Measurements from ENCODE around the gene TGFB1. TPM values are rescaled to one million over a fixed set of nuclear protein-coding genes. Genes with fewer than 3 reads are reported as not detected.

Gene TGFB1
- 4.0 TPM for total RNA-seq
- 10 to 100 TPM; 16.0 to 25.4 (median 21.0) TPM for polyA plus RNA-seq (ENCODE audit: insufficient read depth in 1 of 8, insufficient read length in 8 of 8, low replicate concordance in 1 of 8)
- long read RNA-seq, donor 1, partial matches to known transcripts: 29 of 32 reads
- long read RNA-seq, donor 1, other reads (novel, unspliced or antisense): 0 of 32 reads
- long read RNA-seq, donor 2: 0 reads
- long read RNA-seq, donor 3, transcript TGFB1-201 (7 exons, 2,769 nt): major isoform, 8 of 25 reads
- long read RNA-seq, donor 3, partial matches to known transcripts: 17 of 25 reads
- long read RNA-seq, donor 3, other reads (novel, unspliced or antisense): 0 of 25 reads
- long read RNA-seq, donor 4, transcript TGFB1-201 (7 exons, 2,769 nt): major isoform, 5 of 14 reads
- long read RNA-seq, donor 4, partial matches to known transcripts: 9 of 14 reads
- long read RNA-seq, donor 4, other reads (novel, unspliced or antisense): 0 of 14 reads
- long read RNA-seq, donor 5, transcript TGFB1-201 (7 exons, 2,769 nt): major isoform, 9 of 325 reads
- long read RNA-seq, donor 5, partial matches to known transcripts: 276 of 325 reads
- long read RNA-seq, donor 5, other reads (novel, unspliced or antisense): 40 of 325 reads
- long read RNA-seq, donor 6, transcript TGFB1-201 (7 exons, 2,769 nt): major isoform, 6 of 27 reads
- long read RNA-seq, donor 6, partial matches to known transcripts: 9 of 27 reads
- long read RNA-seq, donor 6, other reads (novel, unspliced or antisense): 12 of 27 reads
- long read RNA-seq, donor 7, transcript TGFB1-201 (7 exons, 2,769 nt): major isoform, 5 of 301 reads
- long read RNA-seq, donor 7, partial matches to known transcripts: 281 of 301 reads
- long read RNA-seq, donor 7, other reads (novel, unspliced or antisense): 15 of 301 reads
- long read RNA-seq, donor 8, partial matches to known transcripts: 319 of 320 reads
- long read RNA-seq, donor 8, other reads (novel, unspliced or antisense): 0 of 320 reads
- long read RNA-seq, donor 9, partial matches to known transcripts: 59 of 66 reads
- long read RNA-seq, donor 9, other reads (novel, unspliced or antisense): 5 of 66 reads
- long read RNA-seq, donor 10, transcript TGFB1-201 (7 exons, 2,769 nt): major isoform, 5 of 5 reads
- long read RNA-seq, donor 10, partial matches to known transcripts: 0 of 5 reads
- long read RNA-seq, donor 10, other reads (novel, unspliced or antisense): 0 of 5 reads
- long read RNA-seq, donor 11, partial matches to known transcripts: 0 of 1 reads
- long read RNA-seq, donor 11, other reads (novel, unspliced or antisense): 0 of 1 reads

DNA sequence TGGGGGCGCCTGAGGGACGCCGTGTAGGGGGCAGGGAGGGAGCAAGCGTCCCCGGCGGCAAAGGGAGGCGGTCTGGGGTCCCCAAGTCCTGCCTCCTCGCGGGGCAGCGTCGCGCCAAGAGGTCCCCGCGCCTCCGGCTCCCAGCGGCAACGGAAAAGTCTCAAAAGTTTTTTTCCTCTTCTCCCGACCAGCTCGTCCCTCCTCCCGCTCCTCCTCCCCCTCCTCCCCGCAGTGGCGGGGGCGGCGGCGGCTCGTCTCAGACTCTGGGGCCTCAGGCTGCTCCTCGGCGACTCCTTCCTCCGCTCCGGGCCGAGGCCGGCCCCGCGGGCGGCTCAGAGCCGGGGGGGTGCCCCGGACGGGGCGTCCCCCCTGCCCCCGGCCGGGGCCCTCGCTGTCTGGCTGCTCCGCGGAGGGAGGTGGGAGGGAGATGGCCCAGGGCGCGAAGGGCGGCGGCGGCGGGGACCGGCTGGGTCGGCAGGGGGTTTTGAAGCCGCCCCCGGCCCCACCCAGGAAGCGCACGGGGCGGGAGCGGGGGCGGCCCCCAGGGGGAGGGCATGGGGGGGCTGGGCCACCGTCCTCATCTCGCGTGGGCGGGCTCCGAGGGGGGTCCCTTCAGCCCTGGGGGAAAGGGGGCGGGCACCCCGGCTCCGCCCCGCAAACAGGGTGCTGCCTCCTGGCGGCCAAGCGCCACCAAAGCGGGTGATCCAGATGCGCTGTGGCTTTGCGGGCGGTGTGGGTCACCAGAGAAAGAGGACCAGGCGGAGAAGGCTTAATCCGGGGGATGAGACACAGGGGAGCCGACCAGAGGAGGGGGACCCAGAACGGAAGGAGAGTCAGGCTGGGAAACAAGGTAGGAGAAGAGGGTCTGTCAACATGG lies at the start of gene TGFB1:
TSS of gene TGFB1 (minus strand) at position 457 of the 877 bp plus-strand sequence. CDS start 878 bp downstream, outside the sequence.
- H3K9me3 ChIP-seq (replicated peaks; ENCODE audit: control insufficient read depth, low read depth, low read length): no peaks in the 10 kb centered on the region
- no peaks in the 10 kb centered on the region for H3K36me3 ChIP-seq (ENCODE audit: control insufficient read depth, insufficient read depth, low read length)
- no peak within 1 kb of the TSS for H3K27ac ChIP-seq (ENCODE audit: low read length)
- 0% methylated on average over 48 of the region's 78 CpGs for WGBS (ENCODE audit: insufficient coverage)
- H3K4me1 ChIP-seq (ENCODE audit: control insufficient read depth, insufficient read depth, low read length): peaks cover 45% of the 10 kb centered on the region
- peaks cover 50% of the 10 kb centered on the region for H3K27me3 ChIP-seq (ENCODE audit: control insufficient read depth, insufficient read depth, low read length)
- peak within 1 kb of the TSS; percentile 59 for H3K4me3 ChIP-seq (ENCODE audit: low read length)
- peak; percentile 88 for DNase-seq

GRCh38 chr19:41402010-41402409 lies 48.3 kb upstream of the TGFB1 start:
- Histone ChIP-seq H3K27me3 (ENCODE audit: control insufficient read depth, insufficient read depth, low read length) (no peaks in the 10 kb centered on the region), H3K4me1 (ENCODE audit: control insufficient read depth, insufficient read depth, low read length) (peaks cover 9% of the 10 kb centered on the region), H3K27ac (ENCODE audit: low read length) (no peak overlapping the region), H3K36me3 (ENCODE audit: control insufficient read depth, insufficient read depth, low read length) (peaks cover 7% of the 10 kb centered on the region), H3K4me3 (ENCODE audit: low read length) (no peak overlapping the region), H3K9me3 (replicated peaks; ENCODE audit: control insufficient read depth, low read depth, low read length) (no peaks in the 10 kb centered on the region)
- WGBS (ENCODE audit: insufficient coverage): no CpG with 5 or more reads among the region's 3 CpGs
- DNase-seq: no peak

- Histone ChIP-seq H3K9me3 (replicated peaks; ENCODE audit: control insufficient read depth, low read depth, low read length) (no peaks in the 10 kb centered on the region), H3K36me3 (ENCODE audit: control insufficient read depth, insufficient read depth, low read length) (peaks cover 6% of the 10 kb centered on the region), H3K27me3 (ENCODE audit: control insufficient read depth, insufficient read depth, low read length) (no peaks in the 10 kb centered on the region), H3K27ac (ENCODE audit: low read length) (peak overlapping the region; percentile 35), H3K4me1 (ENCODE audit: control insufficient read depth, insufficient read depth, low read length) (peaks cover 10% of the 10 kb centered on the region), H3K4me3 (ENCODE audit: low read length) (no peak overlapping the region)
- WGBS (ENCODE audit: insufficient coverage): 100% methylated on average over 1 of the region's 4 CpGs
- no peak for DNase-seq
Observed at GRCh38 chr19:41401483-41401882, 47.8 kb upstream of the TGFB1 start.

DNA sequence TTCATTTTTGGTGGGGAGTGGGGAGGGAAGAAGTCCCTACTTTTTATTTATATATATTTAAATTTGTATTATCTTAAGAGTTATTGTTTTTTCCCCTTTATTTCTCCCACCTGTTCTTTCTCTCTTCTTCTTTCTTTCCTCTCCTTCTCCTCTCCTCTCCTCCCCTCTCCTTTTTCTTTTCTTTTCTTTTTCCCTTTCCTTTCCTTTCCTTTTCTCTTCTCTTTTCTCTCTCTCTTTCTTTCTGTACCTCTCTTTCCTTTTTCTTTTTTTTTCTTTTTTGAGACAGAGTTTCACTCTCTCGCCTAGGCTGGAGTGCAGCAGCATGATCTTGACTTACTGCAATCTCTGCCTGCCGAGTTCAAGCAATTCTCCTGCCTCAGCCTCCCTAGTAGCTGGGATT lies 45.8 kb upstream of the TGFB1 start:
- Histone ChIP-seq H3K27me3 (ENCODE audit: control insufficient read depth, insufficient read depth, low read length) (no peaks in the 10 kb centered on the region), H3K4me3 (ENCODE audit: low read length) (no peak overlapping the region), H3K36me3 (ENCODE audit: control insufficient read depth, insufficient read depth, low read length) (peaks cover 6% of the 10 kb centered on the region), H3K4me1 (ENCODE audit: control insufficient read depth, insufficient read depth, low read length) (peaks cover 16% of the 10 kb centered on the region), H3K9me3 (replicated peaks; ENCODE audit: control insufficient read depth, low read depth, low read length) (no peaks in the 10 kb centered on the region), H3K27ac (ENCODE audit: low read length) (no peak overlapping the region)
- no peak for DNase-seq
- 95% methylated on average over 2 of the region's 2 CpGs for WGBS (ENCODE audit: insufficient coverage)

GRCh38 chr19:41399091-41399490 lies 45.4 kb upstream of the TGFB1 start:
- H3K9me3 ChIP-seq (replicated peaks; ENCODE audit: control insufficient read depth, low read depth, low read length): no peaks in the 10 kb centered on the region
- whole genome bisulfite sequencing (ENCODE audit: insufficient coverage): no CpG with 5 or more reads among the region's 3 CpGs
- peaks cover 6% of the 10 kb centered on the region for H3K36me3 ChIP-seq (ENCODE audit: control insufficient read depth, insufficient read depth, low read length)
- no peak for DNase-seq
- no peak overlapping the region for H3K27ac ChIP-seq (ENCODE audit: low read length)
- no peaks in the 10 kb centered on the region for H3K27me3 ChIP-seq (ENCODE audit: control insufficient read depth, insufficient read depth, low read length)
- peaks cover 16% of the 10 kb centered on the region for H3K4me1 ChIP-seq (ENCODE audit: control insufficient read depth, insufficient read depth, low read length)
- no peak overlapping the region for H3K4me3 ChIP-seq (ENCODE audit: low read length)

DNA sequence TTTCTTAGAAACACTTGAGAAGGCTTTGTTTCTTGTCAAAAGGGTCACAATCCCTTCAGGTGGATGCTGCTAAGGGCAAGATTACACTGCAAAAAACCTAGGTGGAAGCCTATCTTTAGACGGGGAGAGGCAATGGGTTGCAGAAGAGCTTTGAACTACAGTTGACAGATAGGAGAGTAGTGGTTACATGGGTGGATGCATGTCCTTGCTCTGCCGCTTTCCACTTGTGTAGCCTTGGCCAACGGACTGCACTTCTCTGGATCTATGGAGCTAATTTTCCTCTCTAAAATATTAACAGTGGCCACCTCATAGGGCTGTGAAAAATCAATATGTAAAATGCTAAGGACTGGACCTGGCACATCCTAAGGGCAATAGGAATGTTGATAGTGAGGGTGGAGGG lies 44.9 kb upstream of the TGFB1 start:
- peak overlapping the region; percentile 95 for H3K4me3 ChIP-seq (ENCODE audit: low read length)
- H3K36me3 ChIP-seq (ENCODE audit: control insufficient read depth, insufficient read depth, low read length): peaks cover 6% of the 10 kb centered on the region
- no peak overlapping the region for H3K27ac ChIP-seq (ENCODE audit: low read length)
- no peaks in the 10 kb centered on the region for H3K9me3 ChIP-seq (replicated peaks; ENCODE audit: control insufficient read depth, low read depth, low read length)
- peaks cover 16% of the 10 kb centered on the region for H3K4me1 ChIP-seq (ENCODE audit: control insufficient read depth, insufficient read depth, low read length)
- H3K27me3 ChIP-seq (ENCODE audit: control insufficient read depth, insufficient read depth, low read length): no peaks in the 10 kb centered on the region
- DNase-seq: no peak
- WGBS (ENCODE audit: insufficient coverage): 33% methylated on average over 1 of the region's 3 CpGs

- Histone ChIP-seq H3K27me3 (ENCODE audit: control insufficient read depth, insufficient read depth, low read length) (no peaks in the 10 kb centered on the region), H3K4me1 (ENCODE audit: control insufficient read depth, insufficient read depth, low read length) (peaks cover 16% of the 10 kb centered on the region), H3K4me3 (ENCODE audit: low read length) (peak overlapping the region; percentile 95), H3K27ac (ENCODE audit: low read length) (peak overlapping the region; percentile 83), H3K36me3 (ENCODE audit: control insufficient read depth, insufficient read depth, low read length) (peaks cover 1% of the 10 kb centered on the region), H3K9me3 (replicated peaks; ENCODE audit: control insufficient read depth, low read depth, low read length) (no peaks in the 10 kb centered on the region)
- DNase-seq: no peak
- 0% methylated on average over 5 of the region's 5 CpGs for WGBS (ENCODE audit: insufficient coverage)
Observed at GRCh38 chr19:41398050-41398418, 44.3 kb upstream of the TGFB1 start.

- Histone ChIP-seq H3K27ac (ENCODE audit: low read length) (peak within 1 kb of the TSS; percentile 83), H3K27me3 (ENCODE audit: control insufficient read depth, insufficient read depth, low read length) (no peaks in the 10 kb centered on the region), H3K36me3 (ENCODE audit: control insufficient read depth, insufficient read depth, low read length) (no peaks in the 10 kb centered on the region), H3K9me3 (replicated peaks; ENCODE audit: control insufficient read depth, low read depth, low read length) (no peaks in the 10 kb centered on the region), H3K4me3 (ENCODE audit: low read length) (peak within 1 kb of the TSS; percentile 95), H3K4me1 (ENCODE audit: control insufficient read depth, insufficient read depth, low read length) (peaks cover 19% of the 10 kb centered on the region)
- under 1% methylated on average over 48 of the region's 50 CpGs for WGBS (ENCODE audit: insufficient coverage)
- peak; percentile 100 for DNase-seq
Observed at GRCh38 chr19:41397086-41398049, 43.6 kb upstream of the TGFB1 start, which contains the start of the genes BCKDHA and EXOSC5. Gene BCKDHA, plus strand, starts transcription at chr19:41397818. Its CDS starts 10 bp downstream, at chr19:41397828. Gene EXOSC5, minus strand, starts transcription at chr19:41397359. Its CDS starts 31 bp downstream, at chr19:41397328.
